HEK293T (cell line): ENCODE data around the gene FLRT2.

ENCODE experiments used
- BHLHE40 ChIP-seq: fragments of 450-650 bp; IDR thresholded peaks from 2 replicates; pipeline ENCODE4 v1.6.1; 2016; ENCODE audit warnings: mild to moderate bottlenecking, moderate library complexity, borderline replicate concordance
- CTBP1 ChIP-seq: fragments of 450-650 bp; IDR thresholded peaks from 2 replicates; pipeline ENCODE4 v1.6.1; 2016; ENCODE audit warnings: borderline replicate concordance
- ELF4 ChIP-seq: fragments of 450-650 bp; IDR thresholded peaks from 2 replicates; pipeline ENCODE4 v1.6.1; 2017; ENCODE audit warnings: antibody characterized with exemption
- FOXK2 ChIP-seq: fragments of 450-650 bp; IDR thresholded peaks from 2 replicates; pipeline ENCODE4 v1.6.1; 2016; ENCODE audit warnings: mild to moderate bottlenecking
- FOXM1 ChIP-seq: fragments of 450-650 bp; IDR thresholded peaks from 2 replicates; pipeline ENCODE4 v1.6.1; 2017; ENCODE audit warnings: mild to moderate bottlenecking, borderline replicate concordance
- NFRKB ChIP-seq: fragments of 450-650 bp; IDR thresholded peaks from 2 replicates; pipeline ENCODE4 v1.6.1; 2016; ENCODE audit warnings: mild to moderate bottlenecking, moderate library complexity
- SP1 ChIP-seq: fragments of 450-650 bp; IDR thresholded peaks from 2 replicates; pipeline ENCODE4 v1.6.1; 2017
- TARDBP ChIP-seq: fragments of 450-650 bp; IDR thresholded peaks from 2 replicates; pipeline ENCODE4 v1.6.1; 2016

DNA sequence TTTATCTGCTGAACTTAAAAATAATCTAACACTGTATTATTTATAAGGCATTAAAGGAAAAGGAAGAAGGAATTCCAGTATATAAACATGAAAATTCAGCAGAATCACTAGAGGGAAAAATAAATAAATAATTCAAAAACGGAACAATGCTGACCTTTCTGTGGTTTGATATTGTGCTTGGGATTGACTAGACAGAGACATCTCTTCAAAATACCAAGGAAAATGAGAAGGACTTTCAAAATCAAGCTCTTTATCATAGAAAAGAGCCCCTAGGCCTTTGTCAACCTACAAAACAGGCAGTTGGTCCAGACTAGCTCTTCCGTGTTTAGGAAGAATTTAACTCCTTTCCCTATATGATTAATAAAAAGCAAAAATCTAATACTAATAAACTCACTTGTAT is 6.3 kb upstream of the FLRT2 start:
- TF ChIP-seq SP1 (no peak), CTBP1 (no peak), BHLHE40 (no peak), ELF4 (no peak), NFRKB (no peak), TARDBP (no peak), FOXK2 (no peak), FOXM1 (no peak)
